ENCODE measurements around the gene ZNF766. TPM values are rescaled to one million over a fixed set of nuclear protein-coding genes. Genes with fewer than 3 reads are reported as not detected.

ZNF766 gene
- polyA plus RNA-seq, 3 donors = 4.0 to 15.0 (median 8.8) TPM

GRCh38 chr19:52270266-52270885 lies 989 bp downstream of the ZNF766 start:
- Mint-ChIP-seq H3K27ac (peak overlapping the region; percentile 95 to 99 (median 98)), H3K9me3 (peaks cover 28 to 70% (median 60%) of the 10 kb centered on the region in 7 donors), H3K27me3 (ENCODE audit: low read depth in 3 of 3) (no peaks in the 10 kb centered on the region), H3K36me3 (peaks cover 26 to 38% of the 10 kb centered on the region in 2 donors), H3K4me3 (peak overlapping the region; percentile 97 to 100), H3K4me1 (peaks cover 14% of the 10 kb centered on the region)
- peaks cover 0 to 36% of the 10 kb centered on the region in 2 donors for H3K36me3 ChIP-seq (replicated peaks in 1 of 2; ENCODE audit: control insufficient read depth in 1 of 2, insufficient read depth in 2 of 2, low read length in 2 of 2)
- no peaks in the 10 kb centered on the region for H3K27me3 ChIP-seq (ENCODE audit: control insufficient read depth in 2 of 2, insufficient read depth in 2 of 2, low read length in 2 of 2)
- peaks cover 9 to 15% of the 10 kb centered on the region in 2 donors for H3K4me1 ChIP-seq (ENCODE audit: control insufficient read depth in 1 of 2, insufficient read depth in 2 of 2, low read length in 2 of 2)
- DNase-seq = peak; percentile 6 to 12 (median 8)
- no peak for TF ChIP-seq CTCF (IDR thresholded peaks at IDR 0.05)
- peak overlapping the region; percentile 100 for H3K9ac ChIP-seq (ENCODE audit: insufficient read depth, low read length, poor library complexity, severe bottlenecking)
- H3K27ac ChIP-seq (ENCODE audit: low read depth in 1 of 2, low read length in 2 of 2) = peak overlapping the region; percentile 99
- H3K79me2 ChIP-seq (ENCODE audit: insufficient read depth, low read length) = peaks cover 57% of the 10 kb centered on the region
- H4K20me1 ChIP-seq (ENCODE audit: insufficient read depth, low read length) = no peaks in the 10 kb centered on the region
- peak overlapping the region; percentile 87 for H2AFZ ChIP-seq (ENCODE audit: insufficient read depth, low read depth, low read length, poor library complexity, severe bottlenecking)
- intact Hi-C loops (cut with micrococcal nuclease) = loop anchor here in 1 of 2 donors (10.0 kb wide), 1 partner anchor 264 kb away; no protein-coding TSS in a partner anchor
- peak overlapping the region; percentile 96 for H3K4me2 ChIP-seq (replicated peaks; ENCODE audit: extremely low read depth, low read length, poor library complexity, severe bottlenecking)
- peaks cover 47 to 52% of the 10 kb centered on the region in 2 donors for H3K9me3 ChIP-seq (replicated peaks in 1 of 2; ENCODE audit: control insufficient read depth in 1 of 2, insufficient read depth in 1 of 2, low read length in 2 of 2)
- peak overlapping the region; percentile 89 to 97 (median 97) for H3K4me3 ChIP-seq (replicated peaks in 1 of 3; ENCODE audit: low read depth in 2 of 3, low read length in 3 of 3)
- 10% methylated on average over 10 of the region's 11 CpGs for WGBS (ENCODE audit: insufficient coverage)

GRCh38 chr19:52273301-52273700 lies 3.9 kb downstream of the ZNF766 start:
- peaks cover 57 to 60% of the 10 kb centered on the region in 2 donors for H3K9me3 ChIP-seq (replicated peaks in 1 of 2; ENCODE audit: control insufficient read depth in 1 of 2, insufficient read depth in 1 of 2, low read length in 2 of 2)
- H3K4me1 ChIP-seq (ENCODE audit: control insufficient read depth in 1 of 2, insufficient read depth in 2 of 2, low read length in 2 of 2) = peaks cover 9 to 15% of the 10 kb centered on the region in 2 donors
- H3K27ac ChIP-seq (ENCODE audit: low read depth in 1 of 2, low read length in 2 of 2) = no peak overlapping the region
- H3K4me1 Mint-ChIP-seq = peaks cover 14% of the 10 kb centered on the region
- intact Hi-C loops (cut with micrococcal nuclease) = loop anchor here in 1 of 2 donors (10.0 kb wide), 1 partner anchor 262 kb away; no protein-coding TSS in a partner anchor
- H3K9me3 Mint-ChIP-seq = peaks cover 46 to 73% (median 62%) of the 10 kb centered on the region in 7 donors
- no peak overlapping the region for H3K4me2 ChIP-seq (replicated peaks; ENCODE audit: extremely low read depth, low read length, poor library complexity, severe bottlenecking)
- no peaks in the 10 kb centered on the region for H4K20me1 ChIP-seq (ENCODE audit: insufficient read depth, low read length)
- DNase-seq = no peak
- H3K4me3 ChIP-seq (replicated peaks in 1 of 3; ENCODE audit: low read depth in 2 of 3, low read length in 3 of 3) = peak overlapping the region in 1 of 3 experiments; percentile 16
- H2AFZ ChIP-seq (ENCODE audit: insufficient read depth, low read depth, low read length, poor library complexity, severe bottlenecking) = no peak overlapping the region
- H3K27me3 ChIP-seq (ENCODE audit: control insufficient read depth in 2 of 2, insufficient read depth in 2 of 2, low read length in 2 of 2) = no peaks in the 10 kb centered on the region
- H3K4me3 Mint-ChIP-seq = no peak overlapping the region
- H3K36me3 Mint-ChIP-seq = peaks cover 45 to 59% of the 10 kb centered on the region in 2 donors
- H3K9ac ChIP-seq (ENCODE audit: insufficient read depth, low read length, poor library complexity, severe bottlenecking) = no peak overlapping the region
- H3K27ac Mint-ChIP-seq = peak overlapping the region in 1 of 7 donors; percentile 32
- TF ChIP-seq CTCF (IDR thresholded peaks at IDR 0.05) = no peak
- peaks cover 2 to 62% of the 10 kb centered on the region in 2 donors for H3K36me3 ChIP-seq (replicated peaks in 1 of 2; ENCODE audit: control insufficient read depth in 1 of 2, insufficient read depth in 2 of 2, low read length in 2 of 2)
- peaks cover 86% of the 10 kb centered on the region for H3K79me2 ChIP-seq (ENCODE audit: insufficient read depth, low read length)
- no peaks in the 10 kb centered on the region for H3K27me3 Mint-ChIP-seq (ENCODE audit: low read depth in 3 of 3)
- 100% methylated on average over 2 of the region's 2 CpGs for WGBS (ENCODE audit: insufficient coverage)
